ENCODE measurements around the gene CIZ1. TPM values are rescaled to one million over a fixed set of nuclear protein-coding genes. Genes with fewer than 3 reads are reported as not detected.

The CIZ1 gene
- total RNA-seq, 2 donors from 2014 or later = 58.4 to 61.6 TPM

DNA sequence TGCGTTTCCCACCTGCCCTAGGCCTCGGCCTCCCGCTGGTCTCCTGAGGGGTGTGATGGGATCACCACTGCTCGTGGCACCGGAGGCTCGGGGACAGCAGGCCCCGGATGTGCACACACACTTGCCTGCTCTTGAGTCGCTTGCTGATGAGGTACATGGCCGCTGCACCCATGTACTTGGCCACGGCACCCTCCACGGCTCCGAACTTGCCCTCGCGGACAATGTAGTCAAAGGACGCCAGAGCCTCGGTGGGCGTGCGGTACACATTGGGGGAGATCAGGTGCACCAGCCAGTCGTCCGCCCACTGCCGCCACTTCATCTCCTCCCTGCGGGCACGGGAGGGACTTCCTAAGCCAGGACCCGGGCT lies 68.6 kb downstream of the CIZ1 start:
- no peaks in the 10 kb centered on the region for H3K9me3 ChIP-seq
- no peaks in the 10 kb centered on the region for H3K27me3 ChIP-seq
- H3K4me3 ChIP-seq = no peak overlapping the region
- peaks cover 44% of the 10 kb centered on the region for H3K4me1 ChIP-seq
- H3K27ac ChIP-seq = no peak overlapping the region
- WGBS, 2 donors = 92 to 96% methylated on average over 21 to 24 of the region's 24 CpGs
- TF ChIP-seq, protein P1, sequence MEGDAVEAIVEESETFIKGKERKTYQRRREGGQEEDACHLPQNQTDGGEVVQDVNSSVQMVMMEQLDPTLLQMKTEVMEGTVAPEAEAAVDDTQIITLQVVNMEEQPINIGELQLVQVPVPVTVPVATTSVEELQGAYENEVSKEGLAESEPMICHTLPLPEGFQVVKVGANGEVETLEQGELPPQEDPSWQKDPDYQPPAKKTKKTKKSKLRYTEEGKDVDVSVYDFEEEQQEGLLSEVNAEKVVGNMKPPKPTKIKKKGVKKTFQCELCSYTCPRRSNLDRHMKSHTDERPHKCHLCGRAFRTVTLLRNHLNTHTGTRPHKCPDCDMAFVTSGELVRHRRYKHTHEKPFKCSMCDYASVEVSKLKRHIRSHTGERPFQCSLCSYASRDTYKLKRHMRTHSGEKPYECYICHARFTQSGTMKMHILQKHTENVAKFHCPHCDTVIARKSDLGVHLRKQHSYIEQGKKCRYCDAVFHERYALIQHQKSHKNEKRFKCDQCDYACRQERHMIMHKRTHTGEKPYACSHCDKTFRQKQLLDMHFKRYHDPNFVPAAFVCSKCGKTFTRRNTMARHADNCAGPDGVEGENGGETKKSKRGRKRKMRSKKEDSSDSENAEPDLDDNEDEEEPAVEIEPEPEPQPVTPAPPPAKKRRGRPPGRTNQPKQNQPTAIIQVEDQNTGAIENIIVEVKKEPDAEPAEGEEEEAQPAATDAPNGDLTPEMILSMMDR (IDR thresholded peaks at IDR 0.05) = no peak
- TF ChIP-seq POLR2A (IDR thresholded peaks at IDR 0.05) = no peak
- no peak for ATAC-seq
- intact Hi-C loops (cut with DNase I) = loop anchor here (10.0 kb wide), 1 partner anchor 178 kb away; no protein-coding TSS in a partner anchor
- peaks cover 4 to 11% of the 10 kb centered on the region in 2 donors for H3K36me3 ChIP-seq (replicated peaks in 1 of 2; ENCODE audit: insufficient read depth in 1 of 2, low read depth in 2 of 2)
- DNase-seq = peak in 1 of 4 donors; percentile 13

DNA sequence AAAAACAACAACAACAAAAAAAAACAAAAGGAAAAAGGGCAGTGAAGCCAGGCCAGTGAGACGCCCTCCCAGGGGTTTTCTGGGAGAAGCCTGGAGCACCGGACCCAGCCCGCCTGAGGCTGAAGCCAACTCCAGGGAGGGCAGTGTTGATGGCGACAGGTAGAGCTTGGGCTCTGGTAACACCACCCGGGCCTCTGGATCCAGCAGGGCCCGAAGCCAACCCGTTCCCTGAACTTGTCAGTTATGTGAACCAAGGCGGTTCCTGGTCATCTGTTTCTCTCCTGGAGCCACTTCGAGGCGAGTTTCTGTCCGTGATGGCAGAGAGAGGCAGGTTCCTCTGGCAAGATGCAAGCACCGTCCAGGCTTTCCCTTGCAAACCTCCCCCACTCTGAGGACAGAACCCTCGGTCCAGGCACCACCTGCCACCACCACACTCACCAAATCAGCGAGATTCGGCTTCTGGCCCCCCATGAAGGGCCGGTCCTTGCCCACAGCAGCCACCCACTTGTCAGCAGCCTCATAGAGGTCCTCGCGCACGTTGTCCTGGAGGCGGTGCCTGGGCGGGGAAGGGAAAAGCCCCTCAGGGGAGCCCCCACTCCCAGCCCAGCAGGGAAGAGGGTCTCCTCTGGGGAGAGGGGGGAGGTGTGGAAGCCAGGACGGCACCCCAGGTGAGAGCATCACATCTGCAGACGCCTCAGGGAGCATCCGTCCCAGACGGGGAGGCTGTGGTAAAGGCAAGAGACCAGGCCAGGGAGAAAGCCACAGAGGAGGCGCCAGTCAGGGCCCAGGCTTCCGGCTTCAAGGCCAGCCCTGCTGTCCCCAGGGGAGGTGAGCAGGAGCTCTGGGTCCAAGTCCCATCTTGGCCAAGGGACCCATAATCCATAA lies 69.2 kb downstream of the CIZ1 start:
- 83 to 92% methylated on average over 19 to 21 of the region's 27 CpGs for WGBS, 2 donors
- H3K9me3 ChIP-seq = no peaks in the 10 kb centered on the region
- H3K4me1 ChIP-seq = peaks cover 50% of the 10 kb centered on the region
- TF ChIP-seq POLR2A (IDR thresholded peaks at IDR 0.05) = no peak
- TF ChIP-seq, protein P1 (IDR thresholded peaks at IDR 0.05) = no peak
- peaks cover 4 to 11% of the 10 kb centered on the region in 2 donors for H3K36me3 ChIP-seq (replicated peaks in 1 of 2; ENCODE audit: insufficient read depth in 1 of 2, low read depth in 2 of 2)
- no peaks in the 10 kb centered on the region for H3K27me3 ChIP-seq
- H3K27ac ChIP-seq = no peak overlapping the region
- intact Hi-C loops (cut with DNase I) = loop anchor here (10.0 kb wide), 1 partner anchor 177 kb away; no protein-coding TSS in a partner anchor
- peak in 1 of 4 donors; percentile 13 for DNase-seq
- no peak overlapping the region for H3K4me3 ChIP-seq
- no peak for ATAC-seq

DNA sequence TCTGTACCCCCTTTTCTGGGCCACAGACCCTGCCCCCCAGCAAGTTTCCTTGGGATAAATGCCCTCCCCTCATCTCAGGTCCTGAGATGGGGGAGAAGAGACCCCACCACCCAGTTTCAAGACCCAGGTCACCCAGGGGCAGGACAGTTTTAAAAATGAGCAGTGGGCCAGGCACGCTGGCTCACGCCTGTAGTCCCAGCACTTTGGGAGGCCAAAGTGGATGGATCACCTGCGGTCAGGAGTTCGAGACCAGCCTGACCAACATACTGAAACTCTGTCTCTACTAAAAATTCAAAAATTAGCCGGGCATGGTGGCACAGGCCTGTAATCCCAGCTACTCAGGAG lies 69.9 kb downstream of the CIZ1 start:
- peaks cover 4 to 11% of the 10 kb centered on the region in 2 donors for H3K36me3 ChIP-seq (replicated peaks in 1 of 2; ENCODE audit: insufficient read depth in 1 of 2, low read depth in 2 of 2)
- WGBS, 2 donors = 96 to 100% methylated on average over 4 to 5 of the region's 5 CpGs
- no peaks in the 10 kb centered on the region for H3K27me3 ChIP-seq
- H3K27ac ChIP-seq = no peak overlapping the region
- DNase-seq (peak in 1 of 4 donors; percentile 6), ATAC-seq (no peak)
- H3K4me1 ChIP-seq = peaks cover 49% of the 10 kb centered on the region
- no peaks in the 10 kb centered on the region for H3K9me3 ChIP-seq
- no peak overlapping the region for H3K4me3 ChIP-seq
- intact Hi-C loops (cut with DNase I) = loop anchor here (10.0 kb wide), 1 partner anchor 177 kb away; no protein-coding TSS in a partner anchor
- TF ChIP-seq, protein P1 (IDR thresholded peaks at IDR 0.05) = no peak
- TF ChIP-seq POLR2A (IDR thresholded peaks at IDR 0.05) = no peak

- peak in 1 of 4 donors; percentile 13 for DNase-seq
- WGBS, 2 donors = 55 to 86% methylated on average over 3 to 28 of the region's 29 CpGs
- intact Hi-C loops (cut with DNase I) = loop anchor here (10.0 kb wide), 1 partner anchor 176 kb away; no protein-coding TSS in a partner anchor
- ATAC-seq = no peak
- Histone ChIP-seq H3K27me3 (no peaks in the 10 kb centered on the region), H3K36me3 (replicated peaks in 1 of 2; ENCODE audit: insufficient read depth in 1 of 2, low read depth in 2 of 2) (peaks cover 4 to 11% of the 10 kb centered on the region in 2 donors), H3K4me3 (no peak overlapping the region), H3K9me3 (no peaks in the 10 kb centered on the region), H3K4me1 (peaks cover 49% of the 10 kb centered on the region), H3K27ac (peak overlapping the region; percentile 71 to 90 (median 74))
- TF ChIP-seq POLR2A (IDR thresholded peaks at IDR 0.05) = no peak
- TF ChIP-seq, protein P1 (IDR thresholded peaks at IDR 0.05) = no peak
Observed at GRCh38 chr9:128120741-128121465, 70.5 kb downstream of the CIZ1 start.
